Measurements from ENCODE around the gene NPFFR1. TPM values are rescaled to one million over a fixed set of nuclear protein-coding genes. Genes with fewer than 3 reads are reported as not detected.

The NPFFR1 gene
- total and polyA plus RNA-seq, 10 of the 15 experiments (the other 5 are each of a cell fraction or from before 2014, with no cell fraction given) = 0.03 TPM; not detected in 9

- intact Hi-C loops (cut with micrococcal nuclease; ENCODE audit: unreplicated experiment) (no loop called here), in situ Hi-C loops (cut with MboI) (no loop called here)
- Histone ChIP-seq H4K20me1 (ENCODE audit: control insufficient read depth, insufficient read depth) (no peaks in the 10 kb centered on the region; the same call in 1 of the 2 replicates), H3K4me1 (ENCODE audit: control insufficient read depth, insufficient read depth, low read length) (peaks cover 21% of the 10 kb centered on the region), H3K9me3 (replicated peaks; ENCODE audit: control insufficient read depth, insufficient read depth, low read length) (no peaks in the 10 kb centered on the region; the same call in 2 of the 3 replicates), H3K4me3 (no peak overlapping the region), H2AFZ (ENCODE audit: control insufficient read depth, low read depth, low read length) (no peak overlapping the region), H3K79me2 (ENCODE audit: control insufficient read depth, insufficient read depth, low read length) (peaks cover 58% of the 10 kb centered on the region), H3K4me2 (ENCODE audit: control insufficient read depth, insufficient read depth) (peak overlapping the region; percentile 33; the same call in 1 of the 2 replicates), H3K36me3 (ENCODE audit: control insufficient read depth in 2 of 2, insufficient read depth in 2 of 2, low read length in 1 of 2) (peaks cover 1 to 14% of the 10 kb centered on the region in 2 experiments), H3K27me3 (replicated peaks in 1 of 2; ENCODE audit: control insufficient read depth in 2 of 2, insufficient read depth in 2 of 2, low read length in 1 of 2) (no peaks in the 10 kb centered on the region), H3K9ac (ENCODE audit: control insufficient read depth, insufficient read depth, low read length) (no peak overlapping the region), H3K27ac (ENCODE audit: control insufficient read depth, insufficient read depth) (no peak overlapping the region)
- BruUV-seq (replicated peaks) = no TSS peak
- POLR2A ChIA-PET = interaction anchor here (0.6 to 2.2 kb wide), 8 partner anchors 10 to 143 kb away, joined by 3 to 18 read pairs (median 4); no protein-coding TSS in a partner anchor
- CTCF ChIA-PET = interaction anchor here (0.9 to 16.2 kb wide), 30 partner anchors 7 to 595 kb away, joined by 3 to 611 read pairs (median 6); partner anchors contain the start of genes NPFFR1, PPA1 and TYSND1
- peak; percentile 29; the same call in 2 of the 3 replicates for ATAC-seq
- no peak for TF ChIP-seq PAX5 (IDR thresholded peaks at IDR 0.05; ENCODE audit: borderline replicate concordance, low read depth, low read length)
- no peak for TF ChIP-seq HDGF (IDR thresholded peaks at IDR 0.05)
- no peak for TF ChIP-seq BMI1 (IDR thresholded peaks at IDR 0.05; ENCODE audit: borderline replicate concordance)
- no peak for TF ChIP-seq MEF2B (IDR thresholded peaks at IDR 0.05; ENCODE audit: partially characterized antibody, poor library complexity, severe bottlenecking)
- TF ChIP-seq ZNF622 (IDR thresholded peaks at IDR 0.05) = no peak
- TF ChIP-seq TCF3 (IDR thresholded peaks at IDR 0.05; ENCODE audit: borderline replicate concordance, insufficient read depth, low read depth, low read length) = no peak
- TF ChIP-seq YY1 (IDR thresholded peaks at IDR 0.05; ENCODE audit: low read depth, low read length) = no peak
- no peak for TF ChIP-seq SIX5 (IDR thresholded peaks at IDR 0.05; ENCODE audit: low read depth, low read length, severe bottlenecking)
- TF ChIP-seq, protein P1, sequence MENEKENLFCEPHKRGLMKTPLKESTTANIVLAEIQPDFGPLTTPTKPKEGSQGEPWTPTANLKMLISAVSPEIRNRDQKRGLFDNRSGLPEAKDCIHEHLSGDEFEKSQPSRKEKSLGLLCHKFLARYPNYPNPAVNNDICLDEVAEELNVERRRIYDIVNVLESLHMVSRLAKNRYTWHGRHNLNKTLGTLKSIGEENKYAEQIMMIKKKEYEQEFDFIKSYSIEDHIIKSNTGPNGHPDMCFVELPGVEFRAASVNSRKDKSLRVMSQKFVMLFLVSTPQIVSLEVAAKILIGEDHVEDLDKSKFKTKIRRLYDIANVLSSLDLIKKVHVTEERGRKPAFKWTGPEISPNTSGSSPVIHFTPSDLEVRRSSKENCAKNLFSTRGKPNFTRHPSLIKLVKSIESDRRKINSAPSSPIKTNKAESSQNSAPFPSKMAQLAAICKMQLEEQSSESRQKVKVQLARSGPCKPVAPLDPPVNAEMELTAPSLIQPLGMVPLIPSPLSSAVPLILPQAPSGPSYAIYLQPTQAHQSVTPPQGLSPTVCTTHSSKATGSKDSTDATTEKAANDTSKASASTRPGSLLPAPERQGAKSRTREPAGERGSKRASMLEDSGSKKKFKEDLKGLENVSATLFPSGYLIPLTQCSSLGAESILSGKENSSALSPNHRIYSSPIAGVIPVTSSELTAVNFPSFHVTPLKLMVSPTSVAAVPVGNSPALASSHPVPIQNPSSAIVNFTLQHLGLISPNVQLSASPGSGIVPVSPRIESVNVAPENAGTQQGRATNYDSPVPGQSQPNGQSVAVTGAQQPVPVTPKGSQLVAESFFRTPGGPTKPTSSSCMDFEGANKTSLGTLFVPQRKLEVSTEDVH (IDR thresholded peaks at IDR 0.05; ENCODE audit: low read depth, partially characterized antibody) = no peak
- no peak for TF ChIP-seq HCFC1 (IDR thresholded peaks at IDR 0.05; ENCODE audit: low read length)
- TF ChIP-seq CHD2 (IDR thresholded peaks at IDR 0.05; ENCODE audit: borderline replicate concordance, low read depth, low read length) = no peak
- no peak for TF ChIP-seq ASH2L (IDR thresholded peaks at IDR 0.05; ENCODE audit: borderline replicate concordance, low read depth)
- no peak for DNase-seq (ENCODE audit: low read depth, low spot score)
- RAD21 ChIA-PET (ENCODE audit: unreplicated experiment) = interaction anchor here (0.7 to 18.9 kb wide), 22 partner anchors 10 to 231 kb away, joined by 3 to 675 read pairs (median 4); partner anchors contain the start of genes EIF4EBP2, PPA1, SAR1A and TYSND1
- WGBS (ENCODE audit: insufficient coverage, insufficient replicate concordance, low lambda C conversion rate, missing lambda C conversion rate) = 68% methylated on average over 3 of the region's 3 CpGs
- SMC1A ChIA-PET (ENCODE audit: uncharacterized antibody, unreplicated experiment) = interaction anchor here (0.6 to 14.1 kb wide), 29 partner anchors 8 to 329 kb away, joined by 3 to 408 read pairs (median 8); partner anchors contain the start of genes EIF4EBP2, PPA1 and SAR1A
- no peak for FAIRE-seq
Measured at GRCh38 chr10:70222340-70222794, 61.4 kb downstream of the NPFFR1 start.
